Activated naive CD8-positive, alpha-beta T cell (primary cell): ENCODE results near the gene MTHFD2L.
"Not testable (repeated sequence)": the region's sequence is repeated elsewhere in the genome, so short reads cannot be mapped to it uniquely, and the experiment has no call there.

Experiments used
- H3K27ac Mint-ChIP-seq: one replicate; pipeline ENCODE4 v1.8.0; 2021; ENCODE audit warnings: mixed read lengths
- H3K27me3 Mint-ChIP-seq: one replicate; pipeline ENCODE4 v1.8.0; 2021; ENCODE audit warnings: mixed read lengths
- H3K36me3 Mint-ChIP-seq: one replicate; pipeline ENCODE4 v1.8.0; 2021; ENCODE audit warnings: mixed read lengths
- H3K4me1 Mint-ChIP-seq: one replicate; pipeline ENCODE4 v1.8.0; 2021; ENCODE audit warnings: low read depth, mixed read lengths
- H3K4me3 Mint-ChIP-seq: one replicate; pipeline ENCODE4 v1.8.0; 2021; ENCODE audit warnings: mild to moderate bottlenecking, mixed read lengths
- H3K9me3 Mint-ChIP-seq: one replicate; pipeline ENCODE4 v1.8.0; 2021; ENCODE audit warnings: low read depth, mixed read lengths

The MTHFD2L gene

DNA sequence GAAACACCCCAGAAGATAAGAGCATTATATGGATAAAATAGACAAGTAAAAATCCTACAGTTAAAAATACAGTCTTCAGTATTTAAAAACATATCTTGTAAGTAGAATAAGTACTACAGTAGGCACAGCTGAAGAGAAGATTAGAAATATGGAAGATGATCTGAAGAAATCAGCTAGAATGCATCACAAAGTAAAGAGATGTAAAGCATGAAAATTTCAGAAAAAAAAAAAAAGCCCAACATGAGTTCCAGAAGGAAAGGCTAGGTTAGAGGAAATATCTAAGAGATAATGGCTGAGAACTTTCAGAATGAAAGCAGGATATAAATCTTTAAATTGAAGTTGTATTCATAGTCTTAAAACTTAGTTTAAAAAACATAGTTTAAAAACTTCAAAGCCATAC is 171.4 kb downstream of the MTHFD2L start:
- H3K27ac Mint-ChIP-seq, result no peak overlapping the region
- peaks cover 5% of the 10 kb centered on the region for H3K27me3 Mint-ChIP-seq
- H3K9me3 Mint-ChIP-seq, result no peaks in the 10 kb centered on the region
- H3K4me1 Mint-ChIP-seq, result no peaks in the 10 kb centered on the region
- H3K36me3 Mint-ChIP-seq, result no peaks in the 10 kb centered on the region
- H3K4me3 Mint-ChIP-seq, result no peak overlapping the region

- Mint-ChIP-seq H3K9me3 (no peaks in the 10 kb centered on the region), H3K4me1 (no peaks in the 10 kb centered on the region), H3K27ac (no peak overlapping the region), H3K27me3 (peaks cover 5% of the 10 kb centered on the region), H3K36me3 (no peaks in the 10 kb centered on the region), H3K4me3 (no peak overlapping the region)
Measured at GRCh38 chr4:74330295-74330750, 172.4 kb downstream of the MTHFD2L start.

- no peak overlapping the region for H3K4me3 Mint-ChIP-seq
- H3K9me3 Mint-ChIP-seq, result no peaks in the 10 kb centered on the region
- H3K27me3 Mint-ChIP-seq, result peaks cover 5% of the 10 kb centered on the region
- no peaks in the 10 kb centered on the region for H3K4me1 Mint-ChIP-seq
- H3K27ac Mint-ChIP-seq, result no peak overlapping the region
- no peaks in the 10 kb centered on the region for H3K36me3 Mint-ChIP-seq
Measured at GRCh38 chr4:74331252-74331651, 173.3 kb downstream of the MTHFD2L start.

- H3K27ac Mint-ChIP-seq, result no peak overlapping the region
- H3K9me3 Mint-ChIP-seq, result no peaks in the 10 kb centered on the region
- H3K27me3 Mint-ChIP-seq, result peaks cover 5% of the 10 kb centered on the region
- no peak overlapping the region for H3K4me3 Mint-ChIP-seq
- H3K36me3 Mint-ChIP-seq, result no peaks in the 10 kb centered on the region
- no peaks in the 10 kb centered on the region for H3K4me1 Mint-ChIP-seq
Measured at GRCh38 chr4:74331944-74332343, 174.0 kb downstream of the MTHFD2L start.

- no peak overlapping the region for H3K27ac Mint-ChIP-seq
- H3K27me3 Mint-ChIP-seq, result peaks cover 3% of the 10 kb centered on the region
- H3K36me3 Mint-ChIP-seq, result no peaks in the 10 kb centered on the region
- H3K9me3 Mint-ChIP-seq, result no peaks in the 10 kb centered on the region
- no peaks in the 10 kb centered on the region for H3K4me1 Mint-ChIP-seq
- no peak overlapping the region for H3K4me3 Mint-ChIP-seq
Measured at GRCh38 chr4:74334636-74335035, 176.7 kb downstream of the MTHFD2L start.

GRCh38 chr4:74335341-74336021 is 177.6 kb downstream of the MTHFD2L start:
- Mint-ChIP-seq H3K36me3 (no peaks in the 10 kb centered on the region), H3K4me1 (no peaks in the 10 kb centered on the region), H3K27ac (no peak overlapping the region), H3K27me3 (peaks cover 2% of the 10 kb centered on the region), H3K4me3 (no peak overlapping the region), H3K9me3 (peaks cover 5% of the 10 kb centered on the region)

DNA sequence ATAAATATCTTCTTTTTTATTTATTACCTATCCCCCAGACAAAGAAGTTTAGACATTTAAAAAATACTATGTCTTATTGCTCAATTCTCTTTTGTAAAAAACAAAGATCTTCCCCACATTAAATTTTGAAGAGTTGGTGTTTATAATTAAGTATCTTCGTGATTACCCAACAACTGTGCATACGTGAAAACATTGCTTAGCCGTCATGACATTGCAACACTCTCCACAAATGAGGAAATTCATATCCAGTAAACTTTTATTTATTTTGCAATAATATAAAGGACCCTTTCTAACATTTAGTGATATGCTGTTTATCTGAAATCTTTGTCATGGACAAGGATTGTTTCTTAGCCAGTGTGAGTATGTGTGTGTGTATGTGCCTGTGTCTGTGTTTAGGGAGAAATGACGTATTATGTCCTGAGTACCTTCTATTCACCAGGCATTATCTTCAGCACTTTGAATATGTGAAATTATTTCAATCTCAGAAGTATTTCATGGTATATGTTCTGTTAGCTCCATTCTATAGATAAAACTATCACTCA is 180.9 kb downstream of the MTHFD2L start:
- H3K4me1 Mint-ChIP-seq, result no peaks in the 10 kb centered on the region
- H3K9me3 Mint-ChIP-seq, result peaks cover 6% of the 10 kb centered on the region
- peaks cover 3% of the 10 kb centered on the region for H3K36me3 Mint-ChIP-seq
- H3K27me3 Mint-ChIP-seq, result peaks cover 2% of the 10 kb centered on the region
- H3K27ac Mint-ChIP-seq, result no peak overlapping the region
- no peak overlapping the region for H3K4me3 Mint-ChIP-seq

DNA sequence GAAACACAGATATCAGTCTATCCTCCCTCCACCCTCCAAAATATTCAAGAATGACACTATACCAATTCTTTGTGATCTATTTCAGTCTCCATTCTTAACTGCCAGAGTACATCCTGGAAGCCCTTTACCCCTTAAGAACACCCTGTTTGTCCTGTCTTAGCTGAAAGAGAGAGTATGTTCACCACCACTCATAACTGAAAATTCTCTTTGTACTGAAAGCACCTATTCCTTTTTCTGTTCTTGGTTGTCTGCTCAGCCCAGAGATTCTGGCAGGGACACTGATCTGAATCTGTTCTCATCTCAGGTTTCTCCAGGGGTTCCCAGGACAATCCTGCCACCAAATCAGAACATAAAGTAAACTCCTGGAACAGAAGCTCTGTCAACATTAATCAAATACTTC is 181.6 kb downstream of the MTHFD2L start:
- no peaks in the 10 kb centered on the region for H3K4me1 Mint-ChIP-seq
- H3K4me3 Mint-ChIP-seq, result no peak overlapping the region
- no peak overlapping the region for H3K27ac Mint-ChIP-seq
- H3K9me3 Mint-ChIP-seq, result peaks cover 8% of the 10 kb centered on the region
- H3K36me3 Mint-ChIP-seq, result peaks cover 4% of the 10 kb centered on the region
- peaks cover 2% of the 10 kb centered on the region for H3K27me3 Mint-ChIP-seq

GRCh38 chr4:74340421-74340820 is 182.5 kb downstream of the MTHFD2L start:
- not testable (repeated sequence) for H3K27ac Mint-ChIP-seq, H3K4me3 Mint-ChIP-seq, H3K27me3 Mint-ChIP-seq, H3K36me3 Mint-ChIP-seq, H3K4me1 Mint-ChIP-seq
- peaks cover 14% of the 10 kb centered on the region for H3K9me3 Mint-ChIP-seq

GRCh38 chr4:74344031-74344430 is 186.1 kb downstream of the MTHFD2L start:
- Mint-ChIP-seq H3K27ac (no peak overlapping the region), H3K36me3 (peaks cover 5% of the 10 kb centered on the region)

More at GRCh38 chr4:74344031-74344430, 186.1 kb downstream of the MTHFD2L start:
- H3K9me3 Mint-ChIP-seq, result peaks cover 14% of the 10 kb centered on the region
- no peak overlapping the region for H3K4me3 Mint-ChIP-seq
- H3K4me1 Mint-ChIP-seq, result no peaks in the 10 kb centered on the region
- peaks cover 5% of the 10 kb centered on the region for H3K27me3 Mint-ChIP-seq
